GM19372 (cell line): Measurements from ENCODE around the gene WDR70.
"Not testable (repeated sequence)": the region's sequence is repeated elsewhere in the genome, so short reads cannot be mapped to it uniquely, and the experiment has no call there.

Experiments
- ATAC-seq: cut with Tn5 transposase; IDR thresholded peaks from one replicate; pipeline ENCODE4 v1.9.1; 2021; ENCODE audit warnings: mild to moderate bottlenecking, low read depth, moderate library complexity; ENCODE audit not compliant: unreplicated experiment

The WDR70 gene

DNA sequence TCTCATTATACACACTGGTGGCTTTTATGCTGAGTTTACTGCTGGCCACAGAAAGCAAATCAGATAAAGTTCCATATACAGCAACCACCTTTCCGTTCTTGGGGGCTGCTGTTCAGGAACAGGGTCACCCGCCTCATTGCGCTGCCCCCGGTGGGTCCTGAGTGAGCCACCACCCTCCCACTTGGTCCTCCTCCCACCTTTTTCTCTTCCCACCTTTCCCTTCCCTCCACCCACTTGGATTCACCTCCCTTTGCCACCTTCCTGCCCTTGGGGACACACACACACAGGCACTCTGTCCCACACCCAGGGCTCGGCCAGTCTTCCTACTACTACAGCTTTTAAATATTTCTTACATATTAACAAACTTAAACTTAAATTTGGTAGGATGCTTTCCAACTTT, 127.6 kb downstream of the WDR70 start:
- ATAC-seq, result no peak

GRCh38 chr5:37511646-37512045, 132.5 kb downstream of the WDR70 start:
- no peak for ATAC-seq

DNA sequence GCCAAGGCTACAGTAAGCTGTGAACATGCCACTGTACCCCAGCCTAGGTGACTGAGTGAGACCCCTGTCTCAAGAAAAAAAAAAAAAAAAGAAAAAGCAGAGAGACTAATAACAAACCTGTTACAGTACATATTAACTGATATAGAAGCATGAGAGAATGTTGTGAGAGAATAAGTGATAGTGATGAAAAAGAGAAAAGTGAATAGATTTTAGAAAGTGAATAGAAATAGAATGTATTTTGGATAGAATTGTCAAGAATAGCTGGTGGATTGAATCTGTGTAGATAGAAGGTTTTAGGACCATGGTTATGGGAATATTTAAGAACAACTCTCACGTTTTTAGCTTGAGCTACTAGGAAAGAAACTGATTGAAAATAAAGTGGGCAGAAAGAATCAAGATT, 135.8 kb downstream of the WDR70 start:
- ATAC-seq, result no peak

DNA sequence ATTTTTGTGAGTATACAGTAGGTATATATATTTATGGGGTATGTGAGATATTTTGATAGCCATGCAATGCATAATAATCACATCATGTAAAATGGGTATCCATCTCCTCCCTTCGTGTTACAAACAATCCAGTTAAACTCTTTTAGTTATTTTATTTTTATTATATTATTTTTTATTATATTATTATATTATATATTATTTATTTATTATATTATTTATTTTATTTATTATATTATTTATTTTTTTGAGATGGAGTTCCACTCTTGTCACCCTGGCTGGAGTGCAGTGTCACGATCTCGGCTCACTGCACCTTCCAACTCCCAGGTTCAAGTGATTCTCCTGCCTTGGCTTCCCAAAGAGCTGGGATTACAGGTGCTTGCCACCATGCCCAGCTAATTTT, 138.6 kb downstream of the WDR70 start:
- ATAC-seq, result no peak

- ATAC-seq, result not testable (repeated sequence)
Measured at GRCh38 chr5:37518356-37518755, 139.2 kb downstream of the WDR70 start.

- no peak for ATAC-seq
Measured at GRCh38 chr5:37519304-37519703, 140.2 kb downstream of the WDR70 start.

- ATAC-seq, result no peak
Measured at GRCh38 chr5:37519807-37520206, 140.7 kb downstream of the WDR70 start.

GRCh38 chr5:37520811-37521210, 141.7 kb downstream of the WDR70 start:
- no peak for ATAC-seq

DNA sequence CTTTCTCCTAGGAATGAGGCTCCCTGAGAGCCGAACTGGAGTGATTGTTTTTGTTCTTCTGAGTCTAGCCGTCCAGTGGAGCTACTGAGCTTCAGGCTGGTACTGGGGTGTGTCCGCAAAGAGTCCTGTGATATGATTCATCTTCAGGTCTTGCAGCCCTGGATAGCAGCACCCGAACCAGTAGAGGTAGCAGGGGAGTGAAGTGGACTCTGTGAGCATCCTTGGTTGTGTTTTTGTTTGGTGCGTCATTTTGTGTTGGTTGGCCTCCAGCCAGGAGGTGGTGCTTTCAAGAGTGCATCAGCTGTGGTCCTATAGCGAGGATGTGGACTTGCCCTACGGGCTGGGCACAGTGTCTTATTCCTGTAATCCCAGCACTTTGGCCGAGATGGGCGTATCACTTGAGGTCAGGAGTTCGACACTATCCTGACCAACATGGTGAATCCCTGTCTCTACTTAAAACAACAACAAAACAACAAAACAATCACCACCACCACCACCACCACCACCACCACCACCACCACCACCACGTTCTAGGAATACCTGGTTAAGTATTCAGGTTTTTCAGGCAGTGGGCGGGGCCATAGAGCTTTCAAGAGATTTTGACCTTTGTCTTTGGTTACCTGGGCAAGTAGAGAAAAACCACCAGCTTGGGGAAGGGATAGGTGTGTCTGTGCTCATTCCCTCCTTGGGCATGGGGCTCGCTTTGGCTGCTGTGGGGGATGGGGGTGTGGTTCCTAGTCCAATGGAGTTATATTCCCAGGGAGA, 154.0 kb downstream of the WDR70 start:
- ATAC-seq, result no peak

DNA sequence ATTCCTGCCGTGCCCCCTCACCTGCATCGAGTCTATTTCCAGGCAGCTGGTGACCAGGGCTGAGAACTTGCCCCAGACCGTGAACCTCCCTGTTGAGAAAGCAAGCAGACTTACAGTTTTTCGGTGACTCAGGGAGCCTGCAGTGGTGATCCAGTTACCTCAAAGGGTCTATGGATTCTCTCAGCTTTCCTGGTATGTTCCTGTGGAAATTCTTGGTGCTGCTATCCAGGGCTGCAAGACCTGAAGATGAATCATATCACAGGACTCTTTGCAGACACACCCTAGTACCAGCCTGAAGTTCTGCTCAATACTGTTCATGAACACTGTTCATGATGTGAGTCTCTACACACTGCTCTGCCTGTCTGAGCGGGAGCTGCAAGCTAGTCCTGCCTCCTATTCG, 154.7 kb downstream of the WDR70 start:
- ATAC-seq, result no peak

DNA sequence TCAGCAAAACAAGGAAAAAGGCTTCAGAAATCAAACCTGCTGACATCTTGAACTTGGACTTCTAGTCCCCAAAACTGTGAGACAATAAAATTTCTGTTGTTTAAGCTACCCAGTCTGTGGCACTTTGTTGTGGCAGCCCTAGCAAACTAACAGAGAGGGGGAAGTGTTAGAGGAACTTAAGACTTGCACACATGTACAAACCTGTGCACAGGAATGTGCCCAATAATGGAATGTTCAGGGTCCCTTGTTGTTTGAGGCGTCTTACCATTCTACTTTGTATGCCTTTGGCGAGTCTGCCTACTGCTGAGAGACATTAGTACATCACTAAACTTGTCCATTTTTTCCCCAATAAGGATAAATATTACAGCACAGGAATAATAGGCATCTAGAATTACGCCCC, 160.3 kb downstream of the WDR70 start:
- no peak for ATAC-seq

- ATAC-seq, result no peak
Measured at GRCh38 chr5:37543216-37543615, 164.1 kb downstream of the WDR70 start.

DNA sequence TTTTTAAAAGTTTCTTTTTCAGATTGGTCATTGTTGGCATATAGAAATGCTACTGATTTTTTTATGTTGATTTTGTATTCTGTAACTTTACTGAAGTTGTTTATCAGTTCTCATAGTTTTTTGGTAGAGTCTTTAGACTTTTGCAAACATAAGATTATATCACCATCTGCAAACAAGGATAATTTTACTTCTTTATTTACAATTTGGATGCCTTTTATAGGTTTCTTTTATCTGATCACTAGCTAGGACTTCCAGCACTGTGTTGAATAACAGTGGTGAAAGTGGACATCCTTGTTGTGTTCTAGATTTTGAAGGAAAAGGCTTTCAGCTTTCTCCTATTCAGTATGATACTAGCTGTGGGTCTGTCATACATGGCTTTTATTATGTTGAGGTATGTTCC, 170.3 kb downstream of the WDR70 start:
- ATAC-seq, result no peak

- ATAC-seq, result no peak
Measured at GRCh38 chr5:37552161-37552560, 173.0 kb downstream of the WDR70 start.

DNA sequence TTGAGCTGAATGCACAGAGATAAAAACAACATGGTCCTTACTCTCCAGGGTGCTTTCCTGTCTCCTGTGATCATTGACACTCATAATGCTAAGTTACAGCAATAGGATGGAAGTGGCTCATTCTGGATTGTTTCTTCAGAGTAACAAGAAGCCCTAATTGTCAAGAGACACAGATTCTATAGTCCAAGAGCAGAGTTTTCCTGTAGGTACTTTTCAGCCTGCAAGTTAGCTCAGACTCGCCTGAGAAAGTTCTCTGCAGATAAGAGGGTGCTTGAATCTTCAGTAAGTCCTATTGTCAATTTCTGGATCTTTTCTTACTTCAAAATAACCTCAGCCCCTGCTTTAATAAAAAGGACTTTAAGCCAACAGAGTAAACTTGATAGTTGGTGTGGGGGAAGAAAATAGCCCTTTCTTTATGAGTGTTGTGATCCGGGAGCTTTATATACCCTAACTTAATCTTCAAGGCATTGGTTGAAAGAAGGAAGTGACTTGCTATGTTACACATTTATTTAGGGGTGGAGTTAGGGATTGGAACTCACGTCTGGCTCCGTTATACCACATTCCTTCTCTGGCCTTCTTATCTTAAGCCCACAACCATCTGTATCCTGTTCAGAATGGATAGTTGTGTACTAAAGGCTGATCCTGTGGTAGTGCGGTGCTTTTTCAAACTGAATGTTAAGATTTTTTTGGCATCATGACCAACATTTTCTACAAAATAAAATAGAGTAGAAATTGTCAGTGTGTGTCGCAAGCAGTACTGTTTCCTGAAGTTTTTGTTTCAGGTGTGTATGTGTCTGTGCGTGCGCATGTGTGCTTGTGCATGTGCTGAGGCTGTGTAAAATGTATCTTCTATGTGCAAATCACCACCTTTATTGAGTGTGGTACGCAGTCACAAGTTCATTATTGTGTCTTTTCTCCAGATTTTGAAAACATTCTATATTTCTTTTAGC, 173.9 kb downstream of the WDR70 start:
- no peak for ATAC-seq

DNA sequence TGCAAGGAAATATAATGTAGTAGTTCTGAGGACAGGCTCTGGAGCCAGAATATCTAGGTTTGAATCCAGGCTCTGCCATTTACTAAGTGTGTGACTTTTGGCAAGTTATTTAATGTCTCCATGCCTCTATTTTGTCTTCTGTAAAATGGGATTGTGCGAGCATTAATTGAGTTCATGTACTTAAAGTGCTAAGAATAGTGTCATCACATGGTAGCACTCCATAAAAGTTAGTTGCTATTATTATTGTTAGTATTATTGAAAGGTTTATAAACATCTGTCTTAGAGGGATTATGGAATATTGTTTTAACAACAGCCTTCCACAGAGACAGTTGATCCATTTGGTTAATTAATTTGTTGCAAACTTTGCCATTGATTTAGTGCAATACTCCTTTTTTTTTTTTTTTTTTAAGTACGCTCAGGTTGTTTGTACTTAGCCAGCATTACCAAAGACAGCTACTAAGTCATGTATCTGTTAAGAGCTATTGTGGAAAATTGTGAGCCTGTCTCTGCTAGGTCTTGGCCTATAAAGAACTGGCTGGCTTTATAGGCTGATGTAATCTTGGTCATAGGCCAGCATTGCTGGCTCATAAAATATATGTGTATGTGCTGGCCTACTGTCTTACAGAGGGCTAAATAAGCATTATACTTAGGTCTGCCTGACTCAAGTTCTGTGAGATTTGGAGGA, 174.7 kb downstream of the WDR70 start:
- no peak for ATAC-seq

GRCh38 chr5:37554405-37554739, 175.3 kb downstream of the WDR70 start:
- ATAC-seq, result no peak

- ATAC-seq, result no peak
Measured at GRCh38 chr5:37554938-37555337, 175.8 kb downstream of the WDR70 start.

DNA sequence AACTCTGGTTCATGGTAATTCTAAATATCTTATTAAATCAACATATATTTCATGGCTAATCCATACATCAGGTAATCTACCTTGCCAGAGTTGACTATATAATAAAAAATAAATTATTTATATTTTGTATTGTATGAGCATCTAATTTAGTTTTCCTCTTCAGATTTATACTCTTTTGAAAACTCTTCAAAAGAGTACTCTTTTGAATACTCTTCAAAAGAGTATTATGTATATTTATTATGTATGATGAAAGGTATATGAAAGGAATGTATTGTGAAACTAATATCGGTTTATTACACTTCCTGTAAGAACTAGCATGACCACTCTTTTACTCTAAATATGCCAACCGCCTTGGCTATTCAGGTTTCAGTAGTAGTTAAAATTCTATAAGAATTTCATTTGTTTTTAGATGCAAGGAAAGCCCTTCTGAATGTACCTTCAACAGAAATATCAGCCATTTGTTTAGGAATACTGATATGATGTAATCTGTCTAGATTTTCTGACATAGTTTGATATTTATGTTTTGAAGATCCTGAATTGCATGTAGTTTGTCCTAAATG, 178.7 kb downstream of the WDR70 start:
- no peak for ATAC-seq

- no peak for ATAC-seq
Measured at GRCh38 chr5:37565062-37565670, 186.0 kb downstream of the WDR70 start.
